ENCODE data around the gene ABLIM1.
"Not testable (repeated sequence)": the region's sequence is repeated elsewhere in the genome, so short reads cannot be mapped to it uniquely, and the experiment has no call there.

ABLIM1 gene

GRCh38 chr10:114658175-114658574 lies at the start of gene ABLIM1:
TSS of gene ABLIM1 (minus strand) at chr10:114658275. CDS start at chr10:114658200, 75 bp downstream.
- DNase-seq = no peak

GRCh38 chr10:114706458-114707055 lies 48.5 kb upstream of the ABLIM1 start:
- DNase-seq = no peak

GRCh38 chr10:114704679-114705078 lies 46.6 kb upstream of the ABLIM1 start:
- no peak for DNase-seq

- DNase-seq = no peak
Measured at GRCh38 chr10:114703377-114704107, 45.5 kb upstream of the ABLIM1 start.

GRCh38 chr10:114698271-114699061 lies 40.4 kb upstream of the ABLIM1 start:
- DNase-seq = no peak

GRCh38 chr10:114697061-114697598 lies 39.1 kb upstream of the ABLIM1 start:
- no peak for DNase-seq

- DNase-seq = not testable (repeated sequence)
Measured at GRCh38 chr10:114696301-114696700, 38.2 kb upstream of the ABLIM1 start.

- DNase-seq = peak; percentile 26
Measured at GRCh38 chr10:114694752-114695151, 36.7 kb upstream of the ABLIM1 start.

GRCh38 chr10:114694062-114694461 lies 36.0 kb upstream of the ABLIM1 start:
- no peak for DNase-seq

- DNase-seq = no peak
Measured at GRCh38 chr10:114691442-114691941, 33.4 kb upstream of the ABLIM1 start.

- no peak for DNase-seq
Measured at GRCh38 chr10:114688786-114689185, 30.7 kb upstream of the ABLIM1 start.

- DNase-seq = no peak
Measured at GRCh38 chr10:114687459-114687858, 29.4 kb upstream of the ABLIM1 start.

- DNase-seq = no peak
Measured at GRCh38 chr10:114686013-114686412, 27.9 kb upstream of the ABLIM1 start.

- DNase-seq = no peak
Measured at GRCh38 chr10:114685456-114685855, 27.4 kb upstream of the ABLIM1 start.

GRCh38 chr10:114684822-114685209 lies 26.7 kb upstream of the ABLIM1 start:
- DNase-seq = no peak

GRCh38 chr10:114684084-114684821 lies 26.2 kb upstream of the ABLIM1 start:
- no peak for DNase-seq

- DNase-seq = no peak
Measured at GRCh38 chr10:114683593-114683992, 25.5 kb upstream of the ABLIM1 start.

GRCh38 chr10:114683162-114683561 lies 25.1 kb upstream of the ABLIM1 start:
- no peak for DNase-seq

- DNase-seq = no peak
Measured at GRCh38 chr10:114682532-114682931, 24.5 kb upstream of the ABLIM1 start.

- no peak for DNase-seq
Measured at GRCh38 chr10:114682121-114682520, 24.0 kb upstream of the ABLIM1 start.

GRCh38 chr10:114681542-114681941 lies 23.5 kb upstream of the ABLIM1 start:
- no peak for DNase-seq

- DNase-seq = no peak
Measured at GRCh38 chr10:114680543-114681117, 22.6 kb upstream of the ABLIM1 start.

Data from activated CD8-positive, alpha-beta memory T cell treated with anti-CD3 and anti-CD28 coated beads, Interleukin-2, amount 50 U/mL, for 4 hours (primary cell).